ENCODE results near the gene PI4KA. TPM values are rescaled to one million over a fixed set of nuclear protein-coding genes. Genes with fewer than 3 reads are reported as not detected.

PI4KA gene
- total and polyA plus RNA-seq, 4 donors = 19.4 to 47.5 (median 36.3) TPM

DNA sequence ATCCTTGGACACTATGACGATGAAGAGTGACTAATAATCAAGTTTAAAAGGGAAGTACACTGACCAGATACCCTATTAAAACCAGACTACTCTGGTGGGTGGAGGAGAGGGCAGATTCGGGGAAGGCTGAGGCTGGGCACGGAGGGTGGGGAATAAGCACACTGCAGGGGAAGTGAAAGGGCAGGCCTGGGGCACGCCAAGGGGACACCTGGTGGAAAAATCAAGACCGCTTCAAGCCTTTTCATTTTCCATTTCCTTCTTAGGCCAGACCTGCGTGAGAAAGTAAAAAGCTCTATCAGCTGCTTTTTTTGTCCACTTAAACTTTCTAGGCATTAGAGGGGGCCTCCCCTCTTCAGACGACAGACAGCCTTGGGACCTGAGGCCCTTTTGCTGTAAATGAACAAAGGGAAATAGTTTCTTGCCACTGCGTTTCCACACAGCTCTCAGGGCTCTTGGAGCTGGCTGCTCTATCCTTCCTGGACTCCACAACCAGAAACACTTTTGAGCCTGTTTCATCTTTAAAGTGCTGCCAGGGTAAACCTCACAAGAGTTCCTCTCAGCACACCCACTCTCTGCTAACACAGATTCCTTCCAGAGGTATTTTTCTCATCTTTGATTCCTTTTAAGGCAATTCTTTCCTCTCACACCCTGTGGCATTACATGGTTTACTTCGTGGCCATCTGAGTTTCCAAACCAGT, 109.7 kb downstream of the PI4KA start (continued):
- TF ChIP-seq JUND (IDR thresholded peaks at IDR 0.05) = no peak

DNA sequence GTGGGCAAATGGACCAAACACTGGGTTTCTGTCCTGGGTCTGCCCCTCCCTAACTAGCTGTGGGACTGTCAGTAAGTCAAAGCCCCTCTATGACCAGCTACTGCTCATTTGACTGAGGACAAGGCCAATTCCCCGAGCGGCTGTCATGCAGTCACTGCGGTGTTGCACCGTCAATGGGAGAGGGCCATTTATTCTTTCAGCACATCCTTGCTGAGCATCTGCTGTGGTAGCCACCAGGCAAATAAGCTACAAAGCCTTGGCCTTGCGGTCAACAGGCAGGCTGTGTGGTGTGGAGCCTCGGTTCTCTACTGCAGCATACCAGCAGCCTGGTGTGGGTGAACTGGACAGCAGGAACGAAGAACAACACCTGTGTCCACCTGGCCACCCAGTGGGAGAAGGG, 110.5 kb downstream of the PI4KA start:
- peaks cover 9 to 75% (median 23%) of the 10 kb centered on the region in 4 donors for H3K36me3 ChIP-seq (ENCODE audit: control insufficient read depth in 4 of 4, insufficient read depth in 3 of 4, low read depth in 1 of 4, low read length in 3 of 4)
- no peaks in the 10 kb centered on the region for H3K9me3 ChIP-seq (ENCODE audit: control insufficient read depth in 4 of 4, low read length in 3 of 4)
- H3K27me3 ChIP-seq (ENCODE audit: control insufficient read depth in 4 of 4, insufficient read depth in 4 of 4, low read length in 3 of 4) = no peaks in the 10 kb centered on the region
- H3K27ac ChIP-seq (ENCODE audit: low read depth in 1 of 2, low read length in 2 of 2) = no peak overlapping the region
- no peak overlapping the region for H3K9ac ChIP-seq (ENCODE audit: low read depth in 1 of 2, low read length in 2 of 2)
- H3K4me1 ChIP-seq (ENCODE audit: control insufficient read depth in 4 of 4, insufficient read depth in 4 of 4, low read length in 3 of 4) = no peaks in the 10 kb centered on the region
- no peak for DNase-seq (ENCODE audit: low spot score)
- H3K4me3 ChIP-seq (ENCODE audit: low read depth in 1 of 3, low read length in 3 of 3) = no peak overlapping the region
- WGBS = 98% methylated on average over 7 of the region's 7 CpGs
- TF ChIP-seq NR2F2 (IDR thresholded peaks at IDR 0.05) (no peak), GABPA (IDR thresholded peaks at IDR 0.05 in 1 of 2, conservative IDR thresholded peaks at IDR 0.05 in 1 of 2) (no peak), HNF4G (IDR thresholded peaks at IDR 0.05) (no peak), SP1 (IDR thresholded peaks at IDR 0.05) (no peak), JUND (IDR thresholded peaks at IDR 0.05) (no peak)
- TF ChIP-seq, protein P1, sequence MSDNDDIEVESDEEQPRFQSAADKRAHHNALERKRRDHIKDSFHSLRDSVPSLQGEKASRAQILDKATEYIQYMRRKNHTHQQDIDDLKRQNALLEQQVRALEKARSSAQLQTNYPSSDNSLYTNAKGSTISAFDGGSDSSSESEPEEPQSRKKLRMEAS (IDR thresholded peaks at IDR 0.05) = no peak

DNA sequence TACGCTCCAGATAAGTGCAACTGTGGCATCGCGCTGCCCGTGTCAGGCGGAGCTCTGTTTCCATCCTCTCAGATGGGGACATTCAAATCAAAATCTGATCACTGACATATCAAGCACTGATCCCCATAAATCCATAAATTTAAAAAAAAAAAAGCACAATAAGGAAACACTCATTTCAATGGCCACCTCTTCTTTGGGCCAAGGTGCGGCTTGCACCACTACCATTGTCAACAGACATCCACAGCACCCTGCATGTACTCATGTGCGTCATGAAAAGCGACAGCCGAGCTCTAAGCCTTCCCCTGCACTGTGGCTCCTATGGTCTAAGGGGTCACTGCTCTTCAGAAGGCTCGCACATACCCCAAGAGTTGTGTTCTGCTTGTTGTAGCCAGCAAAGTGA, 111.4 kb downstream of the PI4KA start:
- Histone ChIP-seq H3K27me3 (ENCODE audit: control insufficient read depth in 4 of 4, insufficient read depth in 4 of 4, low read length in 3 of 4) (no peaks in the 10 kb centered on the region), H3K9ac (ENCODE audit: low read depth in 1 of 2, low read length in 2 of 2) (no peak overlapping the region), H3K36me3 (ENCODE audit: control insufficient read depth in 4 of 4, insufficient read depth in 3 of 4, low read depth in 1 of 4, low read length in 3 of 4) (peaks cover 12 to 76% (median 27%) of the 10 kb centered on the region in 4 donors), H3K27ac (ENCODE audit: low read depth in 1 of 2, low read length in 2 of 2) (no peak overlapping the region), H3K4me3 (ENCODE audit: low read depth in 1 of 3, low read length in 3 of 3) (no peak overlapping the region), H3K4me1 (ENCODE audit: control insufficient read depth in 4 of 4, insufficient read depth in 4 of 4, low read length in 3 of 4) (no peaks in the 10 kb centered on the region), H3K9me3 (ENCODE audit: control insufficient read depth in 4 of 4, low read length in 3 of 4) (no peaks in the 10 kb centered on the region)
- TF ChIP-seq YY1 (IDR thresholded peaks at IDR 0.05) (no peak), RXRA (IDR thresholded peaks at IDR 0.05) (no peak)
- DNase-seq (ENCODE audit: low spot score) = no peak
- 94% methylated on average over 10 of the region's 10 CpGs for WGBS

DNA sequence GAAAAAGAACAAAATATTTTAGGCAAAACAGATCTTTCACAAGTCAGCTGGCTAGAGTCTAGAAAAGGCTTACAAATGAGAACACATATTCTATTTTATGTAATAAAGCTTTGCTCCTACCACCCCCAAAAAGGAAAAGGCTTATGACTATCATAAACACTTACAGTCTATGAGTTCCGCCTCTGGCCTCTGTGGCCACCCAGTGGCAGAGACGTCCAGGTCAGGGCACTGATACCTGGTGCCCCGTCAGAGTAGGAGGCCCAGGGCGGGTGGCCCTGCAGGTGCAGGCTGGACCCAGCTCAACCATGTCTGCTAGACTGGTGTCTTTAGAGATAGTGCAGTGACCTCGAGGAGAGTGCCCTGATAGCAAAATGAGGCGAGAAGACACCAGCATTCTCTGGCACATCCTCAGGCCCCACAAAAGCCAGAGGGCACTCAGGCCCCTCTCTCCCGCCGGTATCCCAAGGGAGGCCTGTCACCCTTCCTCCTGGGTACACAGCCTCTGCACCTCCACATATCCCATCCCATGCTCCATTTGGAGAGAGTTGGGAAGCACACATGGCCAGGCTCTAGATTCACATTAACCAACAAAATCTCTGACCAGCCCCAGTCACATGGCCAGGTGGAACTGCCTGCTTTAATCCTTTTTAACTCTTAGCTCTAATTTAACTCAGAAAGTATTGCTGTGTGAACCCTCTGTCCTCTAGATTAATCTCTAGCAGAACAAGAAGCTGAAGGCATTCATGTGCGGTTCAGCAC, 112.0 kb downstream of the PI4KA start:
- H3K27ac ChIP-seq (ENCODE audit: low read depth in 1 of 2, low read length in 2 of 2) = no peak overlapping the region

More for the DNA sequence above, 112.0 kb downstream of the PI4KA start:
- Histone ChIP-seq H3K9ac (ENCODE audit: low read depth in 1 of 2, low read length in 2 of 2) (no peak overlapping the region), H3K9me3 (ENCODE audit: control insufficient read depth in 4 of 4, low read length in 3 of 4) (no peaks in the 10 kb centered on the region), H3K36me3 (ENCODE audit: control insufficient read depth in 4 of 4, insufficient read depth in 3 of 4, low read depth in 1 of 4, low read length in 3 of 4) (peaks cover 13 to 72% (median 26%) of the 10 kb centered on the region in 4 donors), H3K4me3 (ENCODE audit: low read depth in 1 of 3, low read length in 3 of 3) (no peak overlapping the region), H3K27me3 (ENCODE audit: control insufficient read depth in 4 of 4, insufficient read depth in 4 of 4, low read length in 3 of 4) (no peaks in the 10 kb centered on the region), H3K4me1 (ENCODE audit: control insufficient read depth in 4 of 4, insufficient read depth in 4 of 4, low read length in 3 of 4) (no peaks in the 10 kb centered on the region)
- no peak for DNase-seq (ENCODE audit: low spot score)
- WGBS = 83% methylated on average over 9 of the region's 9 CpGs
- TF ChIP-seq GABPA (IDR thresholded peaks at IDR 0.05 in 1 of 2, conservative IDR thresholded peaks at IDR 0.05 in 1 of 2) (no peak), RXRA (IDR thresholded peaks at IDR 0.05) (no peak), NR2F2 (IDR thresholded peaks at IDR 0.05) (no peak), HNF4A (conservative IDR thresholded peaks at IDR 0.05) (no peak), TAF1 (conservative IDR thresholded peaks at IDR 0.05) (no peak), FOXA1 (IDR thresholded peaks at IDR 0.05) (no peak), YY1 (IDR thresholded peaks at IDR 0.05) (no peak), SP1 (IDR thresholded peaks at IDR 0.05) (no peak), HNF4G (IDR thresholded peaks at IDR 0.05) (no peak), RAD21 (IDR thresholded peaks at IDR 0.05) (no peak), JUND (IDR thresholded peaks at IDR 0.05) (no peak), FOXA2 (IDR thresholded peaks at IDR 0.05) (no peak)
- TF ChIP-seq, protein P2, sequence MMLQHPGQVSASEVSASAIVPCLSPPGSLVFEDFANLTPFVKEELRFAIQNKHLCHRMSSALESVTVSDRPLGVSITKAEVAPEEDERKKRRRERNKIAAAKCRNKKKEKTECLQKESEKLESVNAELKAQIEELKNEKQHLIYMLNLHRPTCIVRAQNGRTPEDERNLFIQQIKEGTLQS (IDR thresholded peaks at IDR 0.05) = no peak
- TF ChIP-seq, protein P3, sequence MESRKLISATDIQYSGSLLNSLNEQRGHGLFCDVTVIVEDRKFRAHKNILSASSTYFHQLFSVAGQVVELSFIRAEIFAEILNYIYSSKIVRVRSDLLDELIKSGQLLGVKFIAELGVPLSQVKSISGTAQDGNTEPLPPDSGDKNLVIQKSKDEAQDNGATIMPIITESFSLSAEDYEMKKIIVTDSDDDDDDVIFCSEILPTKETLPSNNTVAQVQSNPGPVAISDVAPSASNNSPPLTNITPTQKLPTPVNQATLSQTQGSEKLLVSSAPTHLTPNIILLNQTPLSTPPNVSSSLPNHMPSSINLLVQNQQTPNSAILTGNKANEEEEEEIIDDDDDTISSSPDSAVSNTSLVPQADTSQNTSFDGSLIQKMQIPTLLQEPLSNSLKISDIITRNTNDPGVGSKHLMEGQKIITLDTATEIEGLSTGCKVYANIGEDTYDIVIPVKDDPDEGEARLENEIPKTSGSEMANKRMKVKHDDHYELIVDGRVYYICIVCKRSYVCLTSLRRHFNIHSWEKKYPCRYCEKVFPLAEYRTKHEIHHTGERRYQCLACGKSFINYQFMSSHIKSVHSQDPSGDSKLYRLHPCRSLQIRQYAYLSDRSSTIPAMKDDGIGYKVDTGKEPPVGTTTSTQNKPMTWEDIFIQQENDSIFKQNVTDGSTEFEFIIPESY (IDR thresholded peaks at IDR 0.05) = no peak
- TF ChIP-seq, protein P4, sequence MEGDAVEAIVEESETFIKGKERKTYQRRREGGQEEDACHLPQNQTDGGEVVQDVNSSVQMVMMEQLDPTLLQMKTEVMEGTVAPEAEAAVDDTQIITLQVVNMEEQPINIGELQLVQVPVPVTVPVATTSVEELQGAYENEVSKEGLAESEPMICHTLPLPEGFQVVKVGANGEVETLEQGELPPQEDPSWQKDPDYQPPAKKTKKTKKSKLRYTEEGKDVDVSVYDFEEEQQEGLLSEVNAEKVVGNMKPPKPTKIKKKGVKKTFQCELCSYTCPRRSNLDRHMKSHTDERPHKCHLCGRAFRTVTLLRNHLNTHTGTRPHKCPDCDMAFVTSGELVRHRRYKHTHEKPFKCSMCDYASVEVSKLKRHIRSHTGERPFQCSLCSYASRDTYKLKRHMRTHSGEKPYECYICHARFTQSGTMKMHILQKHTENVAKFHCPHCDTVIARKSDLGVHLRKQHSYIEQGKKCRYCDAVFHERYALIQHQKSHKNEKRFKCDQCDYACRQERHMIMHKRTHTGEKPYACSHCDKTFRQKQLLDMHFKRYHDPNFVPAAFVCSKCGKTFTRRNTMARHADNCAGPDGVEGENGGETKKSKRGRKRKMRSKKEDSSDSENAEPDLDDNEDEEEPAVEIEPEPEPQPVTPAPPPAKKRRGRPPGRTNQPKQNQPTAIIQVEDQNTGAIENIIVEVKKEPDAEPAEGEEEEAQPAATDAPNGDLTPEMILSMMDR (IDR thresholded peaks at IDR 0.05; ENCODE audit: low read depth, low read length, missing input control) = no peak
- TF ChIP-seq, protein P1 (IDR thresholded peaks at IDR 0.05) = no peak

Measured in liver (tissue), 9 donors.